ENCODE measurements around the gene PROB1.
A peak's percentile ranks its signal among the peaks of the same experiment; 100 is the strongest.
"Not testable (repeated sequence)": the region's sequence is repeated elsewhere in the genome, so short reads cannot be mapped to it uniquely, and the experiment has no call there.

Gene PROB1

GRCh38 chr5:139394654-139395566, at the start of gene PROB1:
Gene PROB1, minus strand, starts transcription at chr5:139395104. Its CDS starts 23 bp downstream, at chr5:139395081.
- no peak for DNase-seq

- DNase-seq: peak in 1 of 2 donors; percentile 85
These were observed 49.0 kb upstream of the PROB1 start for GRCh38 chr5:139443831-139444453.

GRCh38 chr5:139440416-139440815, 45.5 kb upstream of the PROB1 start:
- DNase-seq: not testable (repeated sequence)

GRCh38 chr5:139439013-139439903, 44.4 kb upstream of the PROB1 start, which contains the start of gene DNAJC18:
Gene DNAJC18, minus strand, starts transcription at chr5:139439525. Its CDS starts 80 bp downstream, at chr5:139439445.
- peak; percentile 61 for DNase-seq

GRCh38 chr5:139438707-139439012, 43.8 kb upstream of the PROB1 start:
- no peak for DNase-seq

- no peak for DNase-seq
These were observed 40.8 kb upstream of the PROB1 start for GRCh38 chr5:139435676-139436075.

GRCh38 chr5:139431706-139432105, 36.8 kb upstream of the PROB1 start:
- DNase-seq: no peak

- no peak for DNase-seq
These were observed 35.1 kb upstream of the PROB1 start for GRCh38 chr5:139430015-139430414.

- DNase-seq: no peak
These were observed 31.4 kb upstream of the PROB1 start for GRCh38 chr5:139426203-139426885.

- DNase-seq: no peak
These were observed 30.6 kb upstream of the PROB1 start for GRCh38 chr5:139425497-139425896.

GRCh38 chr5:139422307-139422893, 27.5 kb upstream of the PROB1 start:
- DNase-seq: peak in 1 of 2 donors; percentile 78

- peak in 1 of 2 donors; percentile 21 for DNase-seq
These were observed 24.6 kb upstream of the PROB1 start for GRCh38 chr5:139419226-139420192.

GRCh38 chr5:139418793-139419192, 23.9 kb upstream of the PROB1 start:
- DNase-seq: no peak

- DNase-seq: peak in 1 of 2 donors; percentile 64
These were observed 22.3 kb upstream of the PROB1 start for GRCh38 chr5:139417214-139417613.

- DNase-seq: no peak
These were observed 21.7 kb upstream of the PROB1 start for GRCh38 chr5:139416651-139417050.

- DNase-seq: no peak
These were observed 21.0 kb upstream of the PROB1 start for GRCh38 chr5:139415869-139416268.

GRCh38 chr5:139415221-139415861, 20.4 kb upstream of the PROB1 start:
- no peak for DNase-seq

GRCh38 chr5:139414581-139415130, 19.8 kb upstream of the PROB1 start:
- DNase-seq: no peak

- no peak for DNase-seq
These were observed 19.1 kb upstream of the PROB1 start for GRCh38 chr5:139413963-139414362.

GRCh38 chr5:139413153-139413552, 18.2 kb upstream of the PROB1 start:
- DNase-seq: no peak

Data from bone marrow (tissue), 2 donors.